Karpas-422 (cell line): ENCODE measurements around the gene SEMA7A. TPM values are rescaled to one million over a fixed set of nuclear protein-coding genes. Genes with fewer than 3 reads are reported as not detected.

Experiments
- DNase-seq: peaks from one replicate; pipeline ENCODE4 v3.0.0-alpha.2; 2015
- H2AFZ ChIP-seq: fragments of 200-600 bp; sonication (generic); 2 replicates; pipeline ENCODE4 v1.6.1; 2014; ENCODE audit warnings: antibody characterized with exemption, low read length, mixed read lengths
- H3K27ac ChIP-seq: fragments of 200-600 bp; sonication (generic); 2 replicates; pipeline ENCODE4 v1.5.1; 2014; ENCODE audit warnings: mild to moderate bottlenecking, low read length, moderate library complexity
- H3K27me3 ChIP-seq: fragments of 200-600 bp; sonication (generic); 2 replicates; pipeline ENCODE4 v1.6.1; 2014; ENCODE audit warnings: low read length, mixed read lengths
- H3K36me3 ChIP-seq: fragments of 200-600 bp; sonication (generic); 2 replicates; pipeline ENCODE4 v1.6.1; 2014; ENCODE audit warnings: low read length, mixed read lengths; ENCODE audit not compliant: insufficient read depth
- H3K4me1 ChIP-seq: fragments of 200-600 bp; sonication (generic); 2 replicates; pipeline ENCODE4 v1.6.1; 2014; ENCODE audit warnings: mild to moderate bottlenecking, low read length, mixed read lengths
- H3K4me2 ChIP-seq: fragments of 200-600 bp; sonication (generic); 2 replicates; pipeline ENCODE4 v1.6.1; 2014; ENCODE audit warnings: low read length, low read depth, mild to moderate bottlenecking; ENCODE audit not compliant: poor library complexity, severe bottlenecking
- H3K4me3 ChIP-seq: fragments of 200-600 bp; sonication (generic); 2 replicates; pipeline ENCODE4 v1.5.1; 2014; ENCODE audit warnings: mild to moderate bottlenecking, antibody characterized with exemption, low read length, mixed read lengths
- H3K79me2 ChIP-seq: fragments of 200-600 bp; sonication (generic); 2 replicates; pipeline ENCODE4 v1.6.1; 2014; ENCODE audit warnings: mild to moderate bottlenecking, low read length, mixed read lengths
- H3K9ac ChIP-seq: fragments of 200-600 bp; sonication (generic); 2 replicates; pipeline ENCODE4 v1.6.0; 2014; ENCODE audit warnings: low read length
- H3K9me2 ChIP-seq: fragments of 200-600 bp; sonication (generic), shearing (Covaris generic); replicated peaks from 2 replicates; pipeline ENCODE4 v1.6.0; 2014; ENCODE audit warnings: mild to moderate bottlenecking, low read length, moderate library complexity; ENCODE audit not compliant: insufficient read depth
- H3K9me3 ChIP-seq: fragments of 300-700, 200-600 bp; sonication (generic); 2 replicates; pipeline ENCODE4 v1.6.1; 2014; ENCODE audit warnings: low read length, mixed read lengths
- H4K20me1 ChIP-seq: fragments of 200-600 bp; sonication (generic); 2 replicates; pipeline ENCODE4 v1.6.1; 2014; ENCODE audit warnings: mild to moderate bottlenecking, antibody characterized with exemption, low read length, low read depth; ENCODE audit not compliant: insufficient read depth
- total RNA-seq: library from RNA; depleted of rRNA; stranded (reverse); fragments of >200 nt; shearing (Covaris generic); gene quantifications from 2 replicates; pipeline ENCODE4 v1.2.3, GENCODE V29; 2014; ENCODE audit warnings: low replicate concordance

SEMA7A gene
- total RNA-seq, 1 experiment from 2014 or later = 41.6 TPM

GRCh38 chr15:74399100-74399499 lies 34.7 kb downstream of the SEMA7A start:
- Histone ChIP-seq H4K20me1 (no peaks in the 10 kb centered on the region), H3K4me3 (no peak overlapping the region), H3K27ac (no peak overlapping the region), H2AFZ (no peak overlapping the region), H3K9ac (no peak overlapping the region), H3K79me2 (no peaks in the 10 kb centered on the region), H3K9me2 (no peaks in the 10 kb centered on the region), H3K36me3 (no peaks in the 10 kb centered on the region), H3K4me1 (peaks cover 98% of the 10 kb centered on the region), H3K27me3 (no peaks in the 10 kb centered on the region), H3K4me2 (no peak overlapping the region), H3K9me3 (no peaks in the 10 kb centered on the region)
- DNase-seq = no peak

GRCh38 chr15:74398183-74398582 lies 35.6 kb downstream of the SEMA7A start:
- Histone ChIP-seq H3K9me3 (no peaks in the 10 kb centered on the region), H3K27ac (peak overlapping the region; percentile 83), H3K9me2 (no peaks in the 10 kb centered on the region), H4K20me1 (no peaks in the 10 kb centered on the region), H3K79me2 (no peaks in the 10 kb centered on the region), H3K4me2 (peak overlapping the region; percentile 53), H3K9ac (peak overlapping the region; percentile 61), H3K4me1 (peaks cover 92% of the 10 kb centered on the region), H3K4me3 (peak overlapping the region; percentile 47; the same call in 1 of the 2 replicates), H3K36me3 (no peaks in the 10 kb centered on the region), H3K27me3 (no peaks in the 10 kb centered on the region), H2AFZ (no peak overlapping the region)
- no peak for DNase-seq

- no peaks in the 10 kb centered on the region for H4K20me1 ChIP-seq
- H3K27me3 ChIP-seq = no peaks in the 10 kb centered on the region
- no peaks in the 10 kb centered on the region for H3K36me3 ChIP-seq
- H3K4me3 ChIP-seq = peak overlapping the region; percentile 47
- H3K9ac ChIP-seq = peak overlapping the region; percentile 61
- peaks cover 85% of the 10 kb centered on the region for H3K4me1 ChIP-seq
- H3K27ac ChIP-seq = peak overlapping the region; percentile 83
- H3K9me2 ChIP-seq = no peaks in the 10 kb centered on the region
- no peaks in the 10 kb centered on the region for H3K9me3 ChIP-seq
- DNase-seq = peak; percentile 79
- H2AFZ ChIP-seq = no peak overlapping the region
- no peaks in the 10 kb centered on the region for H3K79me2 ChIP-seq
- H3K4me2 ChIP-seq = peak overlapping the region; percentile 53
These were observed 36.3 kb downstream of the SEMA7A start for GRCh38 chr15:74397239-74398068.

GRCh38 chr15:74396445-74397238 lies 37.1 kb downstream of the SEMA7A start:
- Histone ChIP-seq H3K4me3 (peak overlapping the region; percentile 47), H3K27ac (peak overlapping the region; percentile 83), H3K27me3 (no peaks in the 10 kb centered on the region), H3K9me2 (no peaks in the 10 kb centered on the region), H3K9me3 (no peaks in the 10 kb centered on the region), H3K36me3 (no peaks in the 10 kb centered on the region), H3K9ac (peak overlapping the region; percentile 61), H3K79me2 (no peaks in the 10 kb centered on the region), H3K4me2 (peak overlapping the region; percentile 53), H2AFZ (no peak overlapping the region), H3K4me1 (peaks cover 81% of the 10 kb centered on the region), H4K20me1 (no peaks in the 10 kb centered on the region)
- peak; percentile 81 for DNase-seq

- Histone ChIP-seq H3K9ac (peak overlapping the region; percentile 61), H3K27ac (peak overlapping the region; percentile 83), H4K20me1 (no peaks in the 10 kb centered on the region)
These were observed 37.7 kb downstream of the SEMA7A start for GRCh38 chr15:74396146-74396438.

GRCh38 chr15:74395319-74396145 lies 38.2 kb downstream of the SEMA7A start:
- Histone ChIP-seq H3K9me2 (no peaks in the 10 kb centered on the region), H3K4me3 (no peak overlapping the region), H3K4me1 (peaks cover 70% of the 10 kb centered on the region), H3K79me2 (no peaks in the 10 kb centered on the region), H3K9ac (peak overlapping the region; percentile 61), H3K36me3 (no peaks in the 10 kb centered on the region), H4K20me1 (no peaks in the 10 kb centered on the region), H3K9me3 (no peaks in the 10 kb centered on the region), H3K4me2 (peak overlapping the region; percentile 53), H3K27ac (peak overlapping the region; percentile 83), H2AFZ (no peak overlapping the region), H3K27me3 (no peaks in the 10 kb centered on the region)
- no peak for DNase-seq

More at GRCh38 chr15:74396146-74396438, 37.7 kb downstream of the SEMA7A start:
- Histone ChIP-seq H3K4me3 (no peak overlapping the region), H3K36me3 (no peaks in the 10 kb centered on the region), H3K27me3 (no peaks in the 10 kb centered on the region), H3K9me2 (no peaks in the 10 kb centered on the region), H3K79me2 (no peaks in the 10 kb centered on the region), H3K4me2 (peak overlapping the region; percentile 53), H3K9me3 (no peaks in the 10 kb centered on the region), H2AFZ (no peak overlapping the region), H3K4me1 (peaks cover 76% of the 10 kb centered on the region)
- peak; percentile 71 for DNase-seq

GRCh38 chr15:74394090-74394846 lies 39.5 kb downstream of the SEMA7A start:
- Histone ChIP-seq H3K36me3 (no peaks in the 10 kb centered on the region), H3K27ac (no peak overlapping the region), H3K9me3 (no peaks in the 10 kb centered on the region), H3K4me3 (no peak overlapping the region), H3K9me2 (no peaks in the 10 kb centered on the region), H4K20me1 (no peaks in the 10 kb centered on the region), H3K27me3 (no peaks in the 10 kb centered on the region), H3K4me1 (peaks cover 58% of the 10 kb centered on the region), H2AFZ (no peak overlapping the region), H3K4me2 (no peak overlapping the region), H3K79me2 (no peaks in the 10 kb centered on the region), H3K9ac (no peak overlapping the region)
- DNase-seq = no peak
